ENCODE results near the gene MED17. TPM values are rescaled to one million over a fixed set of nuclear protein-coding genes. Genes with fewer than 3 reads are reported as not detected.

The MED17 gene
- total and polyA plus RNA-seq, 10 of the 15 experiments (the other 5 are each of a cell fraction or from before 2014, with no cell fraction given) = 7.3 to 38.7 (median 28.3) TPM

- peak overlapping the region; percentile 83 for H3K4me2 ChIP-seq (ENCODE audit: control insufficient read depth, insufficient read depth)
- peak overlapping the region; percentile 91 for H3K27ac ChIP-seq (ENCODE audit: control insufficient read depth, insufficient read depth)
- POLR2A ChIA-PET = interaction anchor here (0.6 to 6.4 kb wide), 7 partner anchors 9 to 77 kb away, joined by 3 to 85 read pairs (median 3); partner anchors contain the start of genes CEP295 and MED17
- H2AFZ ChIP-seq (ENCODE audit: control insufficient read depth, low read depth, low read length) = no peak overlapping the region
- CTCF ChIA-PET = interaction anchor here (0.5 to 4.5 kb wide), 6 partner anchors 9 to 1330 kb away, joined by 3 to 36 read pairs (median 4); partner anchors contain the start of gene MED17
- intact Hi-C loops (cut with micrococcal nuclease; ENCODE audit: unreplicated experiment) (no loop called here), in situ Hi-C loops (cut with MboI) (no loop called here)
- no peaks in the 10 kb centered on the region for H4K20me1 ChIP-seq (ENCODE audit: control insufficient read depth, insufficient read depth)
- H3K9ac ChIP-seq (ENCODE audit: control insufficient read depth, insufficient read depth, low read length) = peak overlapping the region; percentile 100
- peak overlapping the region; percentile 76 for H3K4me3 ChIP-seq
- H3K9me3 ChIP-seq (replicated peaks; ENCODE audit: control insufficient read depth, insufficient read depth, low read length) = no peaks in the 10 kb centered on the region
- ATAC-seq (no peak), DNase-seq (ENCODE audit: low read depth, low spot score) (no peak), FAIRE-seq (no peak)
- under 1% methylated on average over 6 of the region's 6 CpGs for WGBS (ENCODE audit: insufficient coverage, insufficient replicate concordance, low lambda C conversion rate, missing lambda C conversion rate)
- no peaks in the 10 kb centered on the region; the same call in none of the 2 replicates for H3K4me1 ChIP-seq (ENCODE audit: control insufficient read depth, insufficient read depth, low read length)
- TF ChIP-seq, protein P1, sequence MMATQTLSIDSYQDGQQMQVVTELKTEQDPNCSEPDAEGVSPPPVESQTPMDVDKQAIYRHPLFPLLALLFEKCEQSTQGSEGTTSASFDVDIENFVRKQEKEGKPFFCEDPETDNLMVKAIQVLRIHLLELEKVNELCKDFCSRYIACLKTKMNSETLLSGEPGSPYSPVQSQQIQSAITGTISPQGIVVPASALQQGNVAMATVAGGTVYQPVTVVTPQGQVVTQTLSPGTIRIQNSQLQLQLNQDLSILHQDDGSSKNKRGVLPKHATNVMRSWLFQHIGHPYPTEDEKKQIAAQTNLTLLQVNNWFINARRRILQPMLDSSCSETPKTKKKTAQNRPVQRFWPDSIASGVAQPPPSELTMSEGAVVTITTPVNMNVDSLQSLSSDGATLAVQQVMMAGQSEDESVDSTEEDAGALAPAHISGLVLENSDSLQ (IDR thresholded peaks at IDR 0.05) = no peak
- TF ChIP-seq POLR2AphosphoS5 (IDR thresholded peaks at IDR 0.05; ENCODE audit: low read length) = peak; percentile 46
- no peak for TF ChIP-seq PML (IDR thresholded peaks at IDR 0.05; ENCODE audit: low read length)
- TF ChIP-seq SUPT20H (IDR thresholded peaks at IDR 0.05; ENCODE audit: borderline replicate concordance, control insufficient read depth, low read depth, low read length) = no peak
- TF ChIP-seq CBFB (IDR thresholded peaks at IDR 0.05; ENCODE audit: low read depth) = no peak
- no peak for TF ChIP-seq BACH1 (IDR thresholded peaks at IDR 0.05; ENCODE audit: borderline replicate concordance)
- no peaks in the 10 kb centered on the region for H3K27me3 ChIP-seq (replicated peaks in 1 of 2; ENCODE audit: control insufficient read depth in 2 of 2, insufficient read depth in 2 of 2, low read length in 1 of 2)
- peaks cover 97% of the 10 kb centered on the region for H3K79me2 ChIP-seq (ENCODE audit: control insufficient read depth, insufficient read depth, low read length)
- H3K36me3 ChIP-seq (ENCODE audit: control insufficient read depth in 2 of 2, insufficient read depth in 2 of 2, low read length in 1 of 2) = peaks cover 7 to 28% of the 10 kb centered on the region in 2 experiments
- SMC1A ChIA-PET (ENCODE audit: uncharacterized antibody, unreplicated experiment) = interaction anchor here (0.7 to 7.8 kb wide), 8 partner anchors 9 to 60 kb away, joined by 3 to 74 read pairs (median 4); partner anchors contain the start of gene MED17
- RAD21 ChIA-PET (ENCODE audit: unreplicated experiment) = interaction anchor here (0.6 to 4.5 kb wide), 6 partner anchors 9 to 206 kb away, joined by 3 to 15 read pairs (median 8); partner anchors contain the start of genes CEP295 and MED17
- no TSS peak for BruUV-seq (replicated peaks)
These were observed 45.4 kb upstream of the MED17 start for GRCh38 chr11:93738647-93739081.

Measured in GM12878 (cell line).